Natural killer cell (primary cell): ENCODE data around the gene SMAD7. TPM values are rescaled to one million over a fixed set of nuclear protein-coding genes. Genes with fewer than 3 reads are reported as not detected.

ENCODE experiments used
- ATAC-seq, 3 donors: fragments of 150-1000 bp in 2 of 3; fragments of 200-7000 bp in 1 of 3; cut with Tn5 transposase; 1 replicate in 1 of 3; 2 replicates in 2 of 3; pipeline ENCODE4 v1.10.0; 2021; ENCODE audit warnings: mild to moderate bottlenecking in 2 of 3, moderate library complexity in 2 of 3
- DNase-seq, 2 donors: peaks; one replicate each; pipeline versions ENCODE4 v3.0.0 to v3.0.0-alpha.2; 2013 to 2021; ENCODE audit warnings: mixed read lengths in 1 of 2
- H3K27ac ChIP-seq: one replicate; pipeline ENCODE4 v1.5.1; 2013; ENCODE audit warnings: mild to moderate bottlenecking, low read length
- H3K27me3 ChIP-seq: one replicate; pipeline ENCODE4 v1.6.1; 2013; ENCODE audit warnings: low read length; ENCODE audit not compliant: control insufficient read depth, insufficient read depth
- H3K36me3 ChIP-seq: one replicate; pipeline ENCODE4 v1.6.1; 2013; ENCODE audit warnings: low read length; ENCODE audit not compliant: control insufficient read depth, insufficient read depth
- H3K4me1 ChIP-seq: one replicate; pipeline ENCODE4 v1.6.1; 2013; ENCODE audit warnings: low read length; ENCODE audit not compliant: control insufficient read depth, insufficient read depth
- H3K4me3 ChIP-seq: one replicate; pipeline ENCODE4 v1.5.1; 2013; ENCODE audit warnings: low read length
- H3K9me3 ChIP-seq: one replicate; pipeline ENCODE4 v1.6.1; 2013; ENCODE audit warnings: low read length; ENCODE audit not compliant: control insufficient read depth, insufficient read depth
- H3K27ac Mint-ChIP-seq, 2 donors: one replicate each; pipeline ENCODE4 v1.8.0; 2022; ENCODE audit warnings: mild to moderate bottlenecking in 2 of 2, mixed read lengths in 2 of 2, moderate library complexity in 1 of 2
- H3K27me3 Mint-ChIP-seq, 2 donors: one replicate each; pipeline ENCODE4 v1.8.0; 2022; ENCODE audit warnings: low read depth in 2 of 2, mixed read lengths in 2 of 2
- H3K36me3 Mint-ChIP-seq: one replicate; pipeline ENCODE4 v1.8.0; 2022; ENCODE audit warnings: mixed read lengths
- H3K4me1 Mint-ChIP-seq, 2 donors: one replicate each; pipeline ENCODE4 v1.8.0; 2022; ENCODE audit warnings: mixed read lengths in 2 of 2
- H3K4me3 Mint-ChIP-seq: one replicate; pipeline ENCODE4 v1.8.0; 2022; ENCODE audit warnings: mild to moderate bottlenecking, moderate library complexity, mixed read lengths
- H3K9me3 Mint-ChIP-seq, 2 donors: one replicate each; pipeline ENCODE4 v1.8.0; 2022; ENCODE audit warnings: mixed read lengths in 2 of 2
- CTCF ChIP-seq: fragments of 200-600 bp; IDR thresholded peaks from one replicate; pipeline ENCODE4 v1.8.0; 2022; ENCODE audit warnings: antibody characterized with exemption
- WGBS: methylation state at CpG from one replicate; pipeline ENCODE4 v1.1.7; 2013; ENCODE audit warnings: missing lambda C conversion rate; ENCODE audit not compliant: insufficient coverage; 5-methylcytosine and 5-hydroxymethylcytosine counted together
- intact Hi-C: fragments of 100-400 bp; cut with micrococcal nuclease; formaldehyde crosslinking; loops from one replicate; pipeline ENCODE4 v1.14.2; 2022
- total RNA-seq, 4 donors: library from RNA; stranded (reverse); fragments of 120-200 nt in 1 of 4; gene quantifications; one replicate each; pipeline versions ENCODE4 v1.2.3 to v1.2.4, GENCODE V29; 2013 to 2022

SMAD7 gene
- total RNA-seq, 3 donors from 2014 or later (not counting 1 experiment from before 2014, with no cell fraction given), result 127 to 204 (median 182) TPM

DNA sequence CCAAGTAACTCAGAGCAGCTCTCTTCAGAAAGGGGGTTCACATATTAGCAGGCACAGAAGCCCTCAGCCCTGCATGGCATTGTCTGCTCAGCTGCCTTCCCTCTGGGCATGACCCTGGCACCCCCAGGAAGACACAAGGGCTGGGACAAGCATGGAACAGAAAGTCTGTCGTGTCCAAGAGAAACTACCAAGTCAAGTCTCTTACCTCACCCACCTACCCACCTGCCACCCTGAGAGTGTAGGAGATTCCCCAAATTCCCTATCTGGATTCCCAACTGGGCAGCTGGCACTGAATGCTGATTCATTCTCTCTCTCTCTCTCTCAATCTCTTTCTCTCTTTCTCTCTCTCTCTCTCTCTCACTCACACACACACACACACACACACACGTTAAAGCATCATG is 21.6 kb downstream of the SMAD7 start:
- Mint-ChIP-seq H3K27me3 (no peaks in the 10 kb centered on the region), H3K9me3 (no peaks in the 10 kb centered on the region), H3K4me3 (peak overlapping the region; percentile 87), H3K27ac (peak overlapping the region; percentile 95 to 96), H3K4me1 (peaks cover 94 to 100% of the 10 kb centered on the region in 2 donors), H3K36me3 (no peaks in the 10 kb centered on the region)
- no peak for DNase-seq
- Histone ChIP-seq H3K27me3 (no peaks in the 10 kb centered on the region), H3K36me3 (no peaks in the 10 kb centered on the region), H3K4me1 (peaks cover 92% of the 10 kb centered on the region), H3K4me3 (no peak overlapping the region), H3K9me3 (no peaks in the 10 kb centered on the region), H3K27ac (peak overlapping the region; percentile 65)
- ATAC-seq, result no peak
- 37% methylated on average over 2 of the region's 2 CpGs for WGBS
- no peak for TF ChIP-seq CTCF
- intact Hi-C loops, result no loop called here

DNA sequence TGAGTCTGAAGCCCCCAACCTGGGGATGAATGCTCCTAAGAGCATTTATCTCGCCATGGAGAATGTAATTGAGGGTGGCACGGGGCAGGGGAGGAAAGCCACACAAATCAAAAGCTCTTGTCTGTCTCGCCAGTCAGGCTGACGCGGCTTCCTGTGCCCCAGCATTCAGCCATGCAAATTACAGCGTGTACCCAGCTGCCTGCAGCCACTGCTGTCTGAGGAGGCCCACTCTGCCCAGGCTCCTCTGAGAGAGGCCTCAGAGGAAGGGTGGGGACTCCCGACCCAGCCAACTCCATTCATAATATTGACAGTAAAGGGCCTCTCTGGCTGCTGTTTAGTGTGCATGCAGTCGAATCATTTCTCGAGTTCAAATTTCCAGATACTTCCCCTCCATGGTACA is 22.0 kb downstream of the SMAD7 start:
- no peak for TF ChIP-seq CTCF
- Mint-ChIP-seq H3K27me3 (no peaks in the 10 kb centered on the region), H3K27ac (peak overlapping the region; percentile 95 to 96), H3K9me3 (no peaks in the 10 kb centered on the region), H3K4me1 (peaks cover 94 to 100% of the 10 kb centered on the region in 2 donors), H3K4me3 (peak overlapping the region; percentile 87), H3K36me3 (no peaks in the 10 kb centered on the region)
- Histone ChIP-seq H3K36me3 (no peaks in the 10 kb centered on the region), H3K27me3 (no peaks in the 10 kb centered on the region), H3K9me3 (no peaks in the 10 kb centered on the region), H3K4me3 (no peak overlapping the region), H3K27ac (peak overlapping the region; percentile 65), H3K4me1 (peaks cover 92% of the 10 kb centered on the region)
- intact Hi-C loops, result no loop called here
- 1% methylated on average over 9 of the region's 9 CpGs for WGBS
- ATAC-seq (peak; percentile 75 to 87 (median 77)), DNase-seq (peak; percentile 59 to 89)

GRCh38 chr18:48927286-48928080 is 23.3 kb downstream of the SMAD7 start:
- H3K36me3 Mint-ChIP-seq, result no peaks in the 10 kb centered on the region
- H3K4me1 Mint-ChIP-seq, result peaks cover 96 to 100% of the 10 kb centered on the region in 2 donors
- Histone ChIP-seq H3K27ac (no peak overlapping the region), H3K4me3 (no peak overlapping the region), H3K36me3 (no peaks in the 10 kb centered on the region), H3K27me3 (no peaks in the 10 kb centered on the region), H3K9me3 (no peaks in the 10 kb centered on the region), H3K4me1 (peaks cover 92% of the 10 kb centered on the region)
- ATAC-seq, result no peak
- H3K27ac Mint-ChIP-seq, result peak overlapping the region; percentile 95 to 96
- H3K9me3 Mint-ChIP-seq, result no peaks in the 10 kb centered on the region
- peak overlapping the region; percentile 71 for H3K4me3 Mint-ChIP-seq
- no peak for DNase-seq
- TF ChIP-seq CTCF, result no peak
- WGBS, result 81% methylated on average over 11 of the region's 11 CpGs
- intact Hi-C loops, result no loop called here
- no peaks in the 10 kb centered on the region for H3K27me3 Mint-ChIP-seq
